ENCODE measurements around the gene STX10. TPM values are rescaled to one million over a fixed set of nuclear protein-coding genes. Genes with fewer than 3 reads are reported as not detected.

The STX10 gene
- total RNA-seq, 2 donors from 2014 or later = 30.8 to 83.4 TPM

- H3K9me3 ChIP-seq = no peaks in the 10 kb centered on the region
- no peaks in the 10 kb centered on the region for H3K27me3 ChIP-seq (replicated peaks; ENCODE audit: insufficient read depth)
- TF ChIP-seq CTCF (IDR thresholded peaks at IDR 0.05) = no peak
- no peak for DNase-seq (ENCODE audit: low spot score)
- peaks cover 4 to 9% of the 10 kb centered on the region in 2 donors for H3K4me1 ChIP-seq (ENCODE audit: control insufficient read depth in 1 of 2, low read depth in 2 of 2)
- H3K27ac ChIP-seq = no peak overlapping the region
- ATAC-seq (ENCODE audit: insufficient number of reproducible peaks, low FRiP score, low read depth) = no peak
- H3K4me3 ChIP-seq = no peak overlapping the region
- peaks cover 29% of the 10 kb centered on the region for H3K36me3 ChIP-seq
These were observed 11.3 kb downstream of the STX10 start for GRCh38 chr19:13138916-13139198.

GRCh38 chr19:13138171-13138915 lies 11.8 kb downstream of the STX10 start:
- DNase-seq (ENCODE audit: low spot score) = no peak

DNA sequence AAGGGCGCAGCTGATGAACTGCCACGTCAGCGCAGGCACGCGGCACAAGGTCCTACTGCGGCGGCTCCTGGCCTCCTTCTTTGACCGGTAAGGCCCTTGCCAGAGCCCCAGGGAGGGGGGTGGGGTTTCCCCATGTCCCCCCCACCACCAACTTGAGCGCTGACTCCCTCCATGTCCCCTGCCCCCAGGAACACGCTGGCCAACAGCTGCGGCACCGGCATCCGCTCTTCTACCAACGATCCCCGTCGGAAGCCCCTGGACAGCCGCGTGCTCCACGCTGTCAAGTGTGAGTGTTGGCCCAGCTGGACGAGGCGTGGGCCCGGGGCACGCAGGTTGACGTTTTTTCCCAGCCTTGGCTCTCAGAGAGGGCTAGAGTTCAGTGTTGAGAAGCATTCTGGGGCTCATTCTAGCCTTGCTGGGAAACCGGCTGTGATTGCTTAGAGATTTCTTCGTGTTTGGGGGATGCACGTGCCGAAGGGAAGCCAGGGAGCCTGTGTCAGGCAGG lies 12.8 kb downstream of the STX10 start:
- no peaks in the 10 kb centered on the region for H3K27me3 ChIP-seq (replicated peaks; ENCODE audit: insufficient read depth)
- DNase-seq (ENCODE audit: low spot score) = no peak
- peaks cover 28% of the 10 kb centered on the region for H3K36me3 ChIP-seq
- H3K4me1 ChIP-seq (ENCODE audit: control insufficient read depth in 1 of 2, low read depth in 2 of 2) = peaks cover 0 to 4% of the 10 kb centered on the region in 2 donors
- TF ChIP-seq CTCF (IDR thresholded peaks at IDR 0.05) = no peak
- no peak overlapping the region for H3K27ac ChIP-seq
- H3K4me3 ChIP-seq = no peak overlapping the region
- ATAC-seq (ENCODE audit: insufficient number of reproducible peaks, low FRiP score, low read depth) = no peak
- no peaks in the 10 kb centered on the region for H3K9me3 ChIP-seq

More at GRCh38 chr19:13138171-13138915, 11.8 kb downstream of the STX10 start:
- no peak for TF ChIP-seq CTCF (IDR thresholded peaks at IDR 0.05)
- Histone ChIP-seq H3K4me1 (ENCODE audit: control insufficient read depth in 1 of 2, low read depth in 2 of 2) (peaks cover 4% of the 10 kb centered on the region in 2 donors), H3K27me3 (replicated peaks; ENCODE audit: insufficient read depth) (no peaks in the 10 kb centered on the region), H3K4me3 (no peak overlapping the region), H3K27ac (no peak overlapping the region), H3K9me3 (no peaks in the 10 kb centered on the region), H3K36me3 (peaks cover 28% of the 10 kb centered on the region)
- no peak for ATAC-seq (ENCODE audit: insufficient number of reproducible peaks, low FRiP score, low read depth)

DNA sequence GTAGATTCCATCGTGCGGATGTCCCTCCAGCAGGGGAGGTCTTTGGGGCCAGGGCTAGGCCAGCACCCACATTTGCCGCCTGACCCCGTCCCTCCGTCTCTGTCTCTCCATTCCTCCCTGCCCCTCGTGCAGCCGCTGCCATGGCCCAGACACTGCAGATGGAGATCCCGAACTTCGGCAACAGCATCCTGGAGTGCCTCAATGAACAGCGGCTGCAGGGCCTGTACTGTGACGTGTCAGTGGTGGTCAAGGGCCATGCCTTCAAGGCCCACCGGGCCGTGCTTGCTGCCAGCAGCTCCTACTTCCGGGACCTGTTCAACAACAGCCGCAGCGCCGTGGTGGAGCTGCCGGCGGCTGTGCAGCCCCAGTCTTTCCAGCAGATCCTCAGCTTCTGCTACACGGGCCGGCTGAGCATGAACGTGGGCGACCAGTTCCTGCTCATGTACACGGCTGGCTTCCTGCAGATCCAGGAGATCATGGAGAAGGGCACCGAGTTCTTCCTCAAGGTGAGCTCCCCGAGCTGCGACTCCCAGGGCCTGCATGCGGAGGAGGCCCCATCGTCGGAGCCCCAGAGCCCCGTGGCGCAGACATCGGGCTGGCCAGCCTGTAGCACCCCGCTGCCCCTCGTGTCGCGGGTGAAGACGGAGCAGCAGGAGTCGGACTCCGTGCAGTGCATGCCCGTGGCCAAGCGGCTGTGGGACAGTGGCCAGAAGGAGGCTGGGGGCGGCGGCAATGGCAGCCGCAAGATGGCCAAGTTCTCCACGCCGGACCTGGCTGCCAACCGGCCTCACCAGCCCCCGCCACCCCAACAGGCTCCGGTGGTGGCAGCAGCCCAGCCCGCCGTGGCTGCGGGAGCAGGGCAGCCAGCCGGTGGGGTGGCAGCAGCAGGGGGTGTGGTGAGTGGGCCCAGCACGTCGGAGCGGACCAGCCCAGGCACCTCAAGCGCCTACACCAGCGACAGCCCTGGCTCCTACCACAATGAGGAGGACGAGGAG lies 14.8 kb downstream of the STX10 start:
- H3K4me3 ChIP-seq = no peak overlapping the region
- DNase-seq (ENCODE audit: low spot score) (no peak), ATAC-seq (ENCODE audit: insufficient number of reproducible peaks, low FRiP score, low read depth) (no peak)
- peak overlapping the region in 1 of 2 donors; percentile 38 for H3K27ac ChIP-seq
- no peaks in the 10 kb centered on the region for H3K27me3 ChIP-seq (replicated peaks; ENCODE audit: insufficient read depth)
- H3K4me1 ChIP-seq (ENCODE audit: control insufficient read depth in 1 of 2, low read depth in 2 of 2) = peaks cover 0 to 4% of the 10 kb centered on the region in 2 donors
- TF ChIP-seq CTCF (IDR thresholded peaks at IDR 0.05) = no peak
- peaks cover 28% of the 10 kb centered on the region for H3K36me3 ChIP-seq
- H3K9me3 ChIP-seq = no peaks in the 10 kb centered on the region

DNA sequence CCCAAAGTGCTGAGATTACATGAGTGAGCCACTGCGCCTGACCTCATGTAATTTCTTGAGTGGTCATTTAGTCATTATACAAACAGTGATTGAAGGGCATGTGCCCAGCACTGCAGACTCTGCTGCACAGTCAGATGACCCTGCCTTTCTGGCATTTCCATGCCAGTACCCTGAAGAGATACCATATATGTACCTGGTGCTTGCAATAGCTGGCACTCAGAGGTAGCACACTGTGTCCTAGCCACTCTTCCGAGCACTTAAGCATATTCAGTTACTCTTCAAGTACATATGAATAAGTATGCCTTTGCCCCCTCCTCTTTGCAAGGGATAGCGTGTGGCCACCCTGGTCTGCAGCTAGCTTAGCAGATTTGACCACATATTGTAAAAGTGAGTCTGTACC lies 15.5 kb downstream of the STX10 start:
- peak; percentile 24 for ATAC-seq (ENCODE audit: insufficient number of reproducible peaks, low FRiP score, low read depth)
- H3K27me3 ChIP-seq (replicated peaks; ENCODE audit: insufficient read depth) = no peaks in the 10 kb centered on the region
- no peak for DNase-seq (ENCODE audit: low spot score)
- H3K9me3 ChIP-seq = no peaks in the 10 kb centered on the region
- H3K4me1 ChIP-seq (ENCODE audit: control insufficient read depth in 1 of 2, low read depth in 2 of 2) = peaks cover 0 to 4% of the 10 kb centered on the region in 2 donors
- H3K36me3 ChIP-seq = peaks cover 28% of the 10 kb centered on the region
- peak overlapping the region in 1 of 2 donors; percentile 47 for H3K27ac ChIP-seq
- no peak overlapping the region for H3K4me3 ChIP-seq
- no peak for TF ChIP-seq CTCF (IDR thresholded peaks at IDR 0.05)

Measured in thoracic aorta (tissue), 2 donors.